GM21447 (cell line): ENCODE measurements around the gene DLX4.

Experiments used
- ATAC-seq: cut with Tn5 transposase; IDR thresholded peaks from one replicate; pipeline ENCODE4 v1.9.1; 2021; ENCODE audit not compliant: unreplicated experiment

The DLX4 gene

DNA sequence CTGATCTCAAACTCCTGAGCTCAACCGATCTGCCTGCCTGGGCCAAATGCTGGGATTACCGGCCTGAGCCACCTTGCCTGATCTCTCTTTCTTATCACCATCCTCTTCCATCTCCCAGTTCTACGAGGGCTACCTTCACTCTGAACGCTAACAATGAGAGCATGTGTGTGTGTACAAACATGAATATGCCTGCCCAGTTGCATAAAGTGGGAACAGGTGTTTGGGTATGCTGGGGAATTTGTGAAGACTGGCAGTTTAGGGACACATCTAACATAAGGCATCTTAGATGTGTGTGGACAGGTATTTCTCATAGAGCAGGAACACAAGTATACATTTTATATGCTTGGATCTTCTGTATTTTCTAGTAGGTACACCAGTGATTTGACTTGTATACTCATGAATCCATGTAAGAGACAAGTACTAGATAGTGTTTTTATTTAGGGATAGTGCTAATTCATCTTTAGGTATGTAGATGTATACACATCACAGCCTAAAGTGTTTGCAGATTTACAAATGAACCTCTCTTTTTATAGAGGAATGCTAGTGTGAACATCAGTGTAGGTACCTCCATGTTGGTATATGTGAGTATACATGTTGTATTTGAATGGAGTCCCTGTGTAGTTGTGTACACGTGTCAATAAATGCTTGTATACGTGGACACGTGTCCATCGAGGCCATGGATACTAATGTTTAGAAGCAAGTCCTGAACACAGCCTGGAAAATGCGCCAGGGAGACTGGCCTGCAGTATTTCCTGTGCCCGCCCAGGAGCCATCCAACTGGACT is 1.2 kb upstream of the DLX4 start:
- no peak for ATAC-seq

GRCh38 chr17:49968405-49969133 is 421 bp upstream of the DLX4 start:
- ATAC-seq: no peak

DNA sequence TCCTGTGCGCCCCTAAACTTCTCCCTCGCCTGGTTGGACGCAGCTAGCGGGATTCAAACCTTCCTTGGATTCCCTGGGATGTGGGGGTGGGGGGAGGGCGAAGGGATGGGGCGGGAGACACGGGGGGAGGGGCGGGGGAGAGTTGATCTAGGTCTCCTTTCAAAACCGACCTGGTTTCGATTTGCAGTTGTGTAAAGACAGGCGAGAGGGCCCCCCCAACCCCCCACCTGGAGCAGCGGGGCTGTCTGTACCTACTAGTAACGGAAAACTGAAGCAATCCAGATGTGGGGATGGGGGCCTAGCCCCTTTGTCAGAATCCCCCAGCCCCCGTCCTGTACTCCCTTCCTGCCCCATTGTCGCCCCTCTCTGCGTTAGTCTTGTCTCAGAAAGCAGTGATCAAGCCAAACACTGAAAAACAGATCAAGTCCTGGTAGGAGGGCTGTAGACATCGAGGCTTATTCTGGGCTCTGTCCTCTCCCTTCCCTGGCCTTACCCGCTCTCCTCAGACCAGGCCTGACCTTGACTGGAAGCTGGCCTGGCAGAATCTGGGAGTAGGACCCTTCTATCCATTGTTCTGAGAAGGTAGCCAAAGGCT is 902 bp downstream of the DLX4 start:
- no peak for ATAC-seq

- ATAC-seq: no peak
These were observed 1.5 kb downstream of the DLX4 start for GRCh38 chr17:49970498-49970897.

DNA sequence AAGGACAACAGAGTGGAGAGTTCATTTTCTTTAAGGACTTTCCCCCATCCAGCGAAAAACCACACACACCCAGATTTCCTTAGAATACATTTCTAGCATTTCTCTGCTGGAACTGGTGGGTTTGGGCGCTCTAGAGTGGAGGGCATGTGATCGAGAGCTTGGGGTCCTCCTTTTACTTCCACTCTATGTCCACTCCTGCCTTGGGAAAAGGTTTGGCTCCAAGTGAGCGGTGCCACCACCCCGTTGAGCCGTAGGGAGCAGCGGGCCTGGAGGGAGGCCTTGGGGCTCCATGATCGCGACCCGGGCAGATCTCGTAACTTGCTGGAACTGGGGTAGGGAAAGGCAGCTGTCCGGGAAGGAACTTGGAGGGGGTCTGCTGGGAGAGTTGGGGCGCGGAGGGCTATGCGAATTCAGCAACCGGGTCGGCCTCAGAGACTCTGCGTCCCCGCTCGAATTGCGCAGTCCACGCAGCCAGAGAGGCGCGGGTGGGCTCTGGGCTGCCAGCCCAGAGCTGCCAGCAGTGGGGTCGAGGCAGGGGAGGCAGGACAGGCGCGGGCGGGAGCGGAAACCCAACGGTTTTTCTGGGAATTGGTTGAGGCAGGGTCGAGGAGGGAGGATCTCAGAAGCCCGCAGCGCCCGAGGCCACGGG is 2.3 kb downstream of the DLX4 start:
- ATAC-seq: no peak

DNA sequence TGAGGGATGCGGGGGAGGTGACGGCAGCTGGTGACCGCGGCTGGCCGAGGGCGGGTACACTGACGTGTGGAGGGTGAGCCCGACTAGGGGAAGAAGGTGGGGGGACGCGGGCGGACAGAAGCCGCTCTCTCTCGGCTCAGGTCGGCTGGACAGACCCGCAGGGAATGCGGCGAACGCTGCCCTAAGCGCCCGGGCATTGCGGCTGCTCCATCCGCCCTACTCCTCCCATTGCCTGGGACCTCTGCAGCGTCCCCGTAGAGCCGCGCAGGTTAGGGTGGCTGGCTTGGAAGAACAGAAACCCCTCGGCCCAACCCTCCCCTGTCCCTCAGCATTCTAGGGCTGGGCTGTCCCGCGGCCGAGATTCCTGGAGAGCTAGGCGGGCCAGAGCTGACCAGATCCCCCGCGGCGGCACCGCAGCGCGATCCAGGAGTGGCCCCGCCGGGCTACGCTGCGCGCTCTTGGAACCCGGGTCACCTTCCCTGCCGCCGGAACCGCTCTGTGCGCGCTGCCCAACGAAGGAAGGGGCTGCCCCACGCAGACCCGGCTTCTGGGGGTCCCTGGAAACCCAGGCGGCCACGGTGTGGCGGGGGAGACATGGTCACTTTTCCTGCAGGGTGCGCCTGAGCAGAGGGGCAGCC is 3.0 kb downstream of the DLX4 start:
- ATAC-seq: no peak

DNA sequence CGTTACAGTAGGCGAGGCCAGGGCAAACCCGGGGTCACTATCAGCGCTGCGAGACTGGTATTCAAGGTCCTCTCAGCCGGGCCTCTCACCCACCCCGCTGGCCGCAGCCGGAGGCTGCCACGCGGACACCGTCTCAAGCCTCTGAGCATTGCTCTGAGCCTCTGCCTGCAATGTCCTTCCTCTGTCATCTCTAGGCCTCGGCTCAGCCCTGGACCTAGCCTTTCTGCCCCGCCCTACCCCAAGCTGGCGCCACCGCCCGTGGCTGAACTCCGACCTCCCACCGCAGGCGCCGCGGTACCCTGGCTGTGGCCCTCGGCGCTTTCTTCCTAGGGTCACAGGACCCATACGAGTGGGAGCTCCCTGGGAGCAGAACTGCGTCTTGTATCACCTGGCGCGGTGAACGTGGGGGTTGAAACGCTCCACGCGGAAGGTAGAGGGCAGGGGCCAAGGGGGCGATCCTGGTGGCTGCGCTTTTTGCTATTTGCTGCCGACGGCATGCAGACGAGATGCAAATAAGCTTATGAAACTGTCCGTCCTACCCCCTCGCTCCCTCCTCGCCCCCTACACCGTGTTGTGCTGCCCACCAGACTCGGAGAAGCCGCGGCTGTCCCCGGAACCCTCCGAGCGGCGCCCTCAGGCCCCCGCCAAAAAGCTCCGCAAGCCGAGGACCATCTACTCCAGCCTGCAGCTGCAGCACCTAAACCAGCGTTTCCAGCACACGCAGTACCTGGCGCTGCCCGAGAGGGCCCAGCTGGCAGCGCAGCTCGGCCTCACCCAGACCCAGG is 3.7 kb downstream of the DLX4 start:
- no peak for ATAC-seq

DNA sequence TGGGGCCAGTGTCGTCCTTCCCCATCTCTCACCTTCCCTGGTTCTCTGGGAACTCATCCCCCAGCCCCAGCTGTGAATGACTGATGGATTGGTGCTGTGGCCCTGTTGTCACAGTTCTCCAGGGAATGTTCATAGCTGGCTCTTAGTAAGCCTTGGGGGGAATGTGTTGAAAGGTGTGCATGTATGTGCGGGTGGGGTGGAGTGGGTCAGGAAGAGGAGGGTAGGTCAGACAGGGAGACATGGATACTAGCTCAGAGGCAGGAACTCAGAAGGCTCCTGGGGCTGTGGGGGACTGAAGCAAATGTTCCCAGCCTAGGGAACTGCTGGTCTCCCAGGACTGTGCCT is 4.3 kb downstream of the DLX4 start:
- no peak for ATAC-seq

DNA sequence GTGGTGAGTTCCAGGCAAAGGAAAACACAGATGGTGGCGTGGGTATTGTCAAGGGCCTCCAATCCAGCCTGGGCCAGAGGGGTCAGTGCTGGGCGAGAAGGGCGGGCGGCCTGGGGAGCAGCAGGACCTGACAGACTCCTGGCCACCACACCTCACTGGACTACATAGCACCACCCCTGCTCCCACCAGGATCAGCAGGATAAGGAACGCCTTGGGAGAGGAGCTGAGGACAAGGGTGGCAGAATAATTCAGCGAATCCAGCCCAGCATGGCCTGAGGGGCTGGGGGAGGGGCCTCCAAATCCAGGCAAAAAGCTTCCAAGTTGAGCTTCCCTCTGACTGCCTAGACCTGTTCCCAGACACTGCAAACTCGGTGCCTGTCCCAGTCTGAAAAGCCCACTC is 6.5 kb downstream of the DLX4 start:
- ATAC-seq: no peak

DNA sequence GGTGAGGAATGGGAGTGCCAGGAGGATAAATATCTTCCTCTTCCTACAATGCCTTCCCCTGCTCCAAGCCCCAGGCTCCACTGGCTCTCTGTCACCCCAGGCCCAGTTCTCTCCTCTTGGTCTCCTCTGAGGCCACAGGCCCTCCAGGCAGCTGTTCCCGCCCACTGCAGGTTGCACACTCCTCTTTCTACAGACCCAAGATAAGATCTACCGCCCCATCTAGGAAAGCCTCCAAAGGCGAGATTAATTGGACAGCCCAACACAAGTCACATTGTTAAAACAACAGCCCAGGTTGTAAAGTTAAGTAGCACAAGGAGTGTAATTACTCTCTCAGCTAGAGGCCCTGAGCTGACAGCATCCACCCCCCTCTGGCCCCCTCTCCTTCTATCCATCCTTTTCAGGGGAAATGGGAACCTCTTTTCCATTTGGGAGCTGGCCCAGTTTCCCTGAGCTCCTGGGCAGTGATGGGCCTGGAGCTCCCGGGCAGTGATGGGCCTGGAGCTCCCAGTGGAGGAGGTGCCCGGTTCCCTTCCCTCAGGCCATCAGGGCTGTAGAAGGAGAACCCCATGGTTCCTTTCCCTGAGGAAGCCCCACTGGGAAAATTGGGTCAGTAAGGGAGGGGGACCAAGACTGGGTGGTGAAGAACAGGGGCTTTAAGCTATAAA is 7.3 kb downstream of the DLX4 start:
- no peak for ATAC-seq

- ATAC-seq: no peak
These were observed 7.8 kb downstream of the DLX4 start for GRCh38 chr17:49976828-49977202.

GRCh38 chr17:49977463-49978389 is 8.7 kb downstream of the DLX4 start:
- no peak for ATAC-seq

DNA sequence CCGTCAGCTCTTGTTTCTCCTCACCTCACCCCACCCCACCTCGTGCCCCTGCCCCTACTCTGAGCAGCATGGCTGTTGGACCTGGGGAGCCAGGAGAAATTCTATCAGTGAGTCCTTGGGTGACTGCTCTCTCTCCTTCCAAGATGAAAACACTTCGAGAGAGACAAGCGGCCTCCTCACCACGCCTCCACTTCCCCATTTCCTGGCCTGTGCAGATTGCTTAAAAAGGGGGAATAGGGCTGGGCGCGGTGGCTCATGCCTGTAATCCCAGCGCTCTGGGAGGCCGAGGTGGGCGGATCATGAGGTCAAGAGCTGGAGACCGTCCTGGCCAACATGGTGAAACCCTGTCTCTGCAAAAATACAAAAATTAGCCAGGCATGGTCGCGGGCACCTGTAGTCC is 9.5 kb downstream of the DLX4 start:
- no peak for ATAC-seq

DNA sequence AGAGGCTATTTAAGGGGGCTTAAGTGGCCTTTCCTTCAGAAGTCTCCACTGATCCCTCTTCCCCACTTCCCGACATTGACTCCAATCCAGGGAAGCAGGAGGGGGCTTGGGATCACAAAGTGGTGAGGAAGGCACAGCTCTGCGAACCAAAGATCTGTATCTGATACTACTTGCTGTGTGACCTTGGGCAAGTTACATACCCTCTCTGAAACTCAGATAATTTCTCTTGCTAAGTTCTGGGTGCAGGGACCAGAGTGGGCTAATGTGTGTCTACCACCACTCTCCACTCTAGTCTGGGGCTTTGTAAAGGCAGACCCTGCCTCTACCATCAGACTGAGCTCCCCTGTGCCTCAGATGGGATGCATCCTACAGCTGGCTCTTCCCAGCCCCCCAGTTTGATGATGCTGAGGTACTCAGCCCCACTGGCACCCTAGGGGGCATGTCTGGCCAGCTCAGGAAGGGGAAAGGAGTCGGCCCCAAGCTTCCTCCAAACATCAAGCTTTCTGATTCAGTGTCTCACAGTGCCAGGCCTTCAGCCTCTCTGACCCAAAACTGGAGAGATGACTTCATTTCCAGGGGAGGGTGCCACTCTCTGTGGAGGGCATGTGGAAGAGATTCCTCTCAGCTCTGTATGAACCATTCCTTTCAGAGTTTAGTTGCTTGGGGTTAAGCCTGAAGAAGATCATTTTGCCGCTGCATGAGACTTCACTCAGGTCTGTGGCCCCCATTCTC is 10.9 kb downstream of the DLX4 start:
- ATAC-seq: no peak

DNA sequence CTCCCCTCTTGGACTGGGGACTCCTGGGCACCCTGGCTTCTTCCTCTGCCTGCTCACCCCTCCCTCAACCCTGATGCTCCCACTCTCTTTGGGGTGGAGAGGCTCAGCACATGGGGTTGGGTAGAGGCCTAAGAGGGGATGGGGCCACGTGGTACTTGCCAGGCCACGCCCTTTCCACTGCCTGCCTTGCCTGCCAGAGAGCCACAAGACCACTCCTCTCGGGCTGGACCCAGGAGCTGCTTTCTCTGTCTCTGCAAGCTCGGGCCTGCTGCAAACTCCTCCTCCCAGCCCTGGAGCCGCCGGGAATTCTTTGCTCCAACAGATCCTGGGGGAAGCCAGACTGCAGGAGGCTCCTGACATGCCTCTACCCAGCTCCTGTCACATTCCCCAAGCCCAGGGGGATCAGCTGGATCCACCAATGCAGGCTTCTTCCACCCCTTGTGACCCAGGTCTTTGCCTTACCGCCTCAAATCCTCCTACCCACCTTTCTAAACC is 11.8 kb downstream of the DLX4 start:
- ATAC-seq: no peak

DNA sequence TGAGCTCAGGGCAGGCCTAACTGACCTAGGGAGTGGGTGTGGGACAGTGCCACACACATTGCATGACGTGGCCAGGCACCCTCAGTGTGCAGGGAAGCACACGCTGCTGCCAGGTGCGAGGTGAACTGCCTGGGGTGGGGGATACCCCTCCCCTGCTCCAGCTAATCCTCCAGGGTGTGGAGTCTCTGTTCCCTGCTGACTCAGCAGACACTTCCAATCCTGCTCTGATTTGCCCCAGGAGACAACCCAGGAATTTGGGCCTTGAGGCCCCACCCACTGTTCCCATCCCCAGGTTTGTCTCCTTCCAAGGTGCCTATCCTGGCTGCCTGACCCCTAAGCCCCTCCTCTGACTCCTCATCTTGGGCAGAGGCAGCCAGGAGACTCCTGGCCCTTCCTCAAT is 15.3 kb downstream of the DLX4 start:
- ATAC-seq: no peak

- no peak for ATAC-seq
These were observed 15.8 kb downstream of the DLX4 start for GRCh38 chr17:49984776-49985175.

DNA sequence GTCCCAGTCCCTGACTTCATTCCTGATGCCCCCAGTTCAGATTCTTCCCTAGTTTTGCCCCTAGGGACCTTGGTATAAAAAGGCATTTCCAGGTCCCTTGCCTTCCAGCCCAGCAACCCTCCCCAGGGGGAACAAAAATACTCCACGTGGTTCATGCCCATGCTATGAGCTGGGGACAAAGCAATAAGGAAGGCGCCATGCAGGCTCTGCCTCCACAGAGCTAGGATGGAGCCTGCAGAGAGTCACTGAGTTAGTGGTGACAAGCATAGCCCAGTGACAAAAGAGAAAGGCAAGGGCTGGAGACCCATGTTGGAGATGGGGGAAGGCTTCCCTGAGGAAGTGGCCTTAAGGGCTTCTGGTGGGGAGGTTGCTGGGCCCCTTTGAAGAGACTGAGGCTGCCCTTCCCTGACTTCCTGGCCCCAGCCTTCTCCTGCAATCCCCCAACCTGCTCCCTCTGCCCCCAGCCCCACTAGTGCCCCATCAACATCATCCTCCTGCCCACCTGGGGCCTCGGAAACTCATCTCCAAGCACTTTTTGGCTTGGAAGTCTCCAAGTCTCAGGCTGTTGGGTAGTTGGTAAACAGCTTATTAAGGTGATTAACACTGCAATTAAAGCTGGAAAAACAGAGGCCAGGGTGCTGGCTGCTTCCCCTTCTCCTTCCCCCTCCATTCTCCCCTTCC is 16.5 kb downstream of the DLX4 start:
- ATAC-seq: no peak
